Suprapubic skin (tissue), 4 donors: ENCODE results near the gene TBRG4.

Source experiments
- CTCF ChIP-seq, 2 donors: fragments of 200-600 bp in 1 of 2; fragments of 450-650 bp in 1 of 2; sonication (generic) in 1 of 2; IDR thresholded peaks; one replicate each; pipeline ENCODE4 v1.5.1; 2016 to 2019; ENCODE audit warnings: antibody characterized with exemption in 2 of 2, mild to moderate bottlenecking in 1 of 2, moderate library complexity in 1 of 2
- POLR2A ChIP-seq, 2 donors: fragments of 450-650 bp; IDR thresholded peaks; one replicate each; pipeline ENCODE4 v1.6.1; 2017; ENCODE audit warnings: antibody characterized with exemption in 2 of 2, mild to moderate bottlenecking in 2 of 2, moderate library complexity in 2 of 2
- POLR2AphosphoS5 ChIP-seq, 3 donors: sonication (generic); formaldehyde crosslinking; IDR thresholded peaks; one replicate each; pipeline ENCODE4 v1.6.1; 2017; ENCODE audit warnings: antibody characterized with exemption in 3 of 3

- TF ChIP-seq CTCF (IDR thresholded peaks at IDR 0.05) (no peak), POLR2AphosphoS5 (IDR thresholded peaks at IDR 0.05) (no peak), POLR2A (IDR thresholded peaks at IDR 0.05) (no peak)
These were observed 34.4 kb upstream of the TBRG4 start for GRCh38 chr7:45145881-45146280.
